B cell (primary cell): Measurements from ENCODE around the gene TMEM158. TPM values are rescaled to one million over a fixed set of nuclear protein-coding genes. Genes with fewer than 3 reads are reported as not detected.

Experiments
- ATAC-seq: fragments of 200-7000 bp; cut with Tn5 transposase; one replicate; pipeline ENCODE4 v1.10.0; 2021; ENCODE audit warnings: low read depth, mild to moderate bottlenecking, moderate number of reproducible peaks, moderate library complexity
- CTCF ChIA-PET: fragments of 350-600 bp; sonication (Branson Sonifier 250); formaldehyde crosslinking; loops from one replicate; lab custom pipeline; 2021; ENCODE audit warnings: antibody characterized with exemption, inconsistent platforms; lab: Charles Lee
- POLR2A ChIA-PET: fragments of 350-600 bp; sonication (Branson Sonifier 250); formaldehyde crosslinking; loops from one replicate; lab custom pipeline; 2021; ENCODE audit warnings: antibody characterized with exemption; lab: Charles Lee
- DNase-seq: peaks from one replicate; pipeline ENCODE4 v3.0.0; 2013
- H2AFZ ChIP-seq: 2 replicates; pipeline ENCODE4 v1.6.1; 2012; ENCODE audit warnings: mild to moderate bottlenecking, low read depth, low read length; ENCODE audit not compliant: insufficient read depth, poor library complexity, severe bottlenecking
- H3K27ac ChIP-seq, 2 donors: 1 replicate in 1 of 2; 2 replicates in 1 of 2; pipeline ENCODE4 v1.5.1; 2012 to 2013; ENCODE audit warnings: low read length in 2 of 2, mild to moderate bottlenecking in 2 of 2, moderate library complexity in 1 of 2
- H3K27me3 ChIP-seq, 4 experiments: fragments of 200-600 bp in 1 of 4; sonication (generic) in 1 of 4; replicated peaks in 1 of 4; 1 replicate in 2 of 4; 2 replicates in 2 of 4; pipeline versions ENCODE4 v1.6.1 to v1.7.0; 2013 to 2016; ENCODE audit warnings: low read length in 3 of 4, mild to moderate bottlenecking in 2 of 4, mixed read lengths in 1 of 4, moderate library complexity in 1 of 4; ENCODE audit not compliant: insufficient read depth in 4 of 4, control insufficient read depth in 3 of 4; ENCODE audit errors: control extremely low read depth in 1 of 4
- H3K36me3 ChIP-seq, 2 experiments: replicated peaks in 1 of 2; 1 replicate in 1 of 2; 2 replicates in 1 of 2; pipeline versions ENCODE4 v1.6.1 to v1.7.1; 2013; ENCODE audit warnings: low read length in 1 of 2; ENCODE audit not compliant: insufficient read depth in 2 of 2, control insufficient read depth in 1 of 2; ENCODE audit errors: control extremely low read depth in 1 of 2, extremely low read depth in 1 of 2
- H3K4me1 ChIP-seq, 2 donors: fragments of 200-600 bp in 1 of 2; sonication (generic) in 1 of 2; 1 replicate in 1 of 2; 2 replicates in 1 of 2; pipeline versions ENCODE4 v1.5.1 to v1.6.1; 2013 to 2017; ENCODE audit warnings: low read length in 2 of 2; ENCODE audit not compliant: control insufficient read depth in 2 of 2, insufficient read depth in 2 of 2
- H3K4me2 ChIP-seq: replicated peaks from 2 replicates; pipeline ENCODE3; 2012; ENCODE audit warnings: mild to moderate bottlenecking, low read depth, low read length; ENCODE audit not compliant: poor library complexity, severe bottlenecking
- H3K4me3 ChIP-seq, 5 experiments: fragments of 200-600 bp in 1 of 5; sonication (generic) in 1 of 5; 1 replicate in 3 of 5; 2 replicates in 2 of 5; pipeline versions ENCODE4 v1.5.1 to v1.7.0; 2011 to 2016; ENCODE audit warnings: low read length in 4 of 5, mild to moderate bottlenecking in 4 of 5, low read depth in 2 of 5, control low read depth in 1 of 5, moderate library complexity in 1 of 5; ENCODE audit not compliant: insufficient read depth in 1 of 5; ENCODE audit errors: control extremely low read depth in 1 of 5, extremely low read depth in 1 of 5
- H3K79me2 ChIP-seq: fragments of 200-600 bp; sonication (generic); one replicate; pipeline ENCODE4 v1.6.0; 2016; ENCODE audit warnings: low read length; ENCODE audit not compliant: control insufficient read depth, insufficient read depth
- H3K9ac ChIP-seq: fragments of 200-600 bp; sonication (generic); 2 replicates; pipeline ENCODE4 v1.6.1; 2017; ENCODE audit warnings: mild to moderate bottlenecking, low read length, moderate library complexity
- H3K9me3 ChIP-seq, 3 donors: one replicate each; pipeline versions ENCODE4 v1.6.1 to v1.7.1; 2013; ENCODE audit warnings: low read length in 2 of 3; ENCODE audit not compliant: control insufficient read depth in 2 of 3, insufficient read depth in 1 of 3; ENCODE audit errors: control extremely low read depth in 1 of 3
- H4K20me1 ChIP-seq: 2 replicates; pipeline ENCODE4 v1.6.0; 2012; ENCODE audit warnings: mild to moderate bottlenecking, low read length; ENCODE audit not compliant: insufficient read depth, control insufficient read depth, poor library complexity, severe bottlenecking
- H3K27ac Mint-ChIP-seq: one replicate; pipeline ENCODE4 v1.8.0; 2021; ENCODE audit warnings: mixed read lengths
- H3K27me3 Mint-ChIP-seq: one replicate; pipeline ENCODE4 v1.8.0; 2021; ENCODE audit warnings: mixed read lengths
- H3K4me1 Mint-ChIP-seq: one replicate; pipeline ENCODE4 v1.8.0; 2021; ENCODE audit warnings: mixed read lengths
- H3K4me3 Mint-ChIP-seq: one replicate; pipeline ENCODE4 v1.8.0; 2021; ENCODE audit warnings: mixed read lengths
- H3K9me3 Mint-ChIP-seq: one replicate; pipeline ENCODE4 v1.8.0; 2022; ENCODE audit warnings: mixed read lengths; ENCODE audit not compliant: insufficient read depth
- CTCF ChIP-seq: fragments of 200-600 bp; IDR thresholded peaks from one replicate; pipeline ENCODE4 v1.8.0; 2022; ENCODE audit warnings: antibody characterized with exemption, mild to moderate bottlenecking
- EZH2 ChIP-seq: IDR thresholded peaks from 2 replicates; pipeline ENCODE4 v1.6.1; 2012; ENCODE audit warnings: borderline replicate concordance, low read depth, mild to moderate bottlenecking, moderate library complexity, low read length; ENCODE audit not compliant: insufficient read depth, poor library complexity, severe bottlenecking
- WGBS: methylation state at CpG from one replicate; pipeline ENCODE4 v1.1.5; 2013; ENCODE audit warnings: missing lambda C conversion rate; ENCODE audit not compliant: insufficient coverage; 5-methylcytosine and 5-hydroxymethylcytosine counted together
- intact Hi-C: fragments of 100-400 bp; cut with micrococcal nuclease; formaldehyde crosslinking; loops from one replicate; pipeline ENCODE4 v1.10.0; 2022
- polyA plus RNA-seq: library from polyadenylated mRNA; depleted of rRNA; stranded (reverse); fragments of >200 nt; gene quantifications from 2 replicates; pipeline ENCODE4 v1.2.3, GENCODE V29; 2012
- total RNA-seq, 2 donors: library from RNA; stranded (reverse); fragments of 120-200 nt in 1 of 2; gene quantifications; 1 replicate in 1 of 2; 2 replicates in 1 of 2; pipeline versions ENCODE4 v1.2.3 to v1.2.4, GENCODE V29; 2013 to 2022

TMEM158 gene
- total and polyA plus RNA-seq, 2 donors (not counting 1 experiment from before 2014, with no cell fraction given) = not detected

DNA sequence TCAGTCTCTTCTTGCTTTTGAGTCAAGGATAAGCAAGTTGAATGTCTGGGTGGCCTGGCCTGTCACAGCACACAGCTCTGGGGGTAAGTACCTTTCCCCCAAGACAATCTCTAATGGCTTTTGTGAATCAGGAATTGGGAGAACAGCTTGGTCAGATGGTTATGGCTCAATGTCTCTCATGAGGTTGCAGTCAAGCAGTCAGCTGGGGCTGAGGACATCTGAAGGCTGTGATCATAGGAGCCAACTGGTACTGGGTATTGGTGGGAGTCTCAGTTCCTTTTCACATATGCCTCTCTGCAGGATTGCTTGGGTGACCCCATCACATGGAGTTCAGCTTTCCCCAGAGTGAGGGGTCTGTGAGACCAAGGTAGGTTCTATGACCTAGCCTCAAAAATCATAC, 33.0 kb upstream of the TMEM158 start:
- Mint-ChIP-seq H3K27ac (no peak overlapping the region), H3K4me3 (no peak overlapping the region), H3K9me3 (no peaks in the 10 kb centered on the region), H3K27me3 (peaks cover 18% of the 10 kb centered on the region), H3K4me1 (no peaks in the 10 kb centered on the region)
- Histone ChIP-seq H4K20me1 (no peaks in the 10 kb centered on the region), H2AFZ (no peak overlapping the region), H3K4me3 (no peak overlapping the region), H3K4me2 (no peak overlapping the region), H3K36me3 (no peaks in the 10 kb centered on the region), H3K27me3 (peaks cover 0 to 4% (median 0%) of the 10 kb centered on the region in 4 experiments), H3K4me1 (no peaks in the 10 kb centered on the region), H3K9ac (no peak overlapping the region), H3K9me3 (no peaks in the 10 kb centered on the region), H3K79me2 (no peaks in the 10 kb centered on the region), H3K27ac (no peak overlapping the region)
- intact Hi-C loops = no loop called here
- TF ChIP-seq EZH2 (no peak), CTCF (no peak)
- ChIA-PET POLR2A (no interaction called here), CTCF (no interaction called here)
- DNase-seq (no peak), ATAC-seq (no peak)

DNA sequence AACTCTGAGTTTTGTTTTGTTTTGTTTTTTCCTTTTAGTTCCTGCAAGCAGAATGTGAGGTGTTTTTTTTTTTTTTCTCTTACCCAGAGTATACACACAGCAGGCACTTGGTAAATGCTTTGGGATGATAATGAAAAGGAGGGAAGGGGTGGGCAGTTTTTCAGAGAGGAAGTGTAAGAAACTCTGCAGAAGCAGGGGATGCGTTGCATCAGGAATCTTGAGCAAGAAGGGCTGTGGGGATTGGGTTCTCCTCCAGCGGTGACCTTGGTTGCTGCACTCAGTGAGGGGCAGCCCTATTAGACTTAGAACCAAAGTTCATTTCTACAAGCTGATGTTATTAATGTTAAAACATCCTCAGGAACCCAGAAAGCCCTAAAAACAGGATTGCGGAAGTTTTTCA, 32.2 kb upstream of the TMEM158 start:
- no peak overlapping the region for H3K27ac Mint-ChIP-seq
- no peaks in the 10 kb centered on the region for H3K4me1 ChIP-seq
- POLR2A ChIA-PET = no interaction called here

More for the DNA sequence above, 32.2 kb upstream of the TMEM158 start:
- Histone ChIP-seq H4K20me1 (no peaks in the 10 kb centered on the region), H3K9me3 (no peaks in the 10 kb centered on the region), H3K79me2 (no peaks in the 10 kb centered on the region), H3K27ac (no peak overlapping the region), H3K4me3 (no peak overlapping the region), H2AFZ (no peak overlapping the region), H3K27me3 (peaks cover 0 to 4% (median 0%) of the 10 kb centered on the region in 4 experiments), H3K9ac (no peak overlapping the region), H3K36me3 (no peaks in the 10 kb centered on the region), H3K4me2 (no peak overlapping the region)
- TF ChIP-seq EZH2 (no peak), CTCF (no peak)
- 90% methylated on average over 2 of the region's 3 CpGs for WGBS
- peaks cover 18% of the 10 kb centered on the region for H3K27me3 Mint-ChIP-seq
- DNase-seq (no peak), ATAC-seq (no peak)
- CTCF ChIA-PET = interaction anchor here (0.8 kb wide), 1 partner anchor 74 kb away, joined by 4 read pairs; no protein-coding TSS in a partner anchor
- intact Hi-C loops = no loop called here
- no peaks in the 10 kb centered on the region for H3K9me3 Mint-ChIP-seq
- H3K4me3 Mint-ChIP-seq = no peak overlapping the region
- H3K4me1 Mint-ChIP-seq = peaks cover under 1% of the 10 kb centered on the region
